OCI-LY7 (cell line): ENCODE data around the gene H6PD.

Experiments
- EZH2phosphoT487 ChIP-seq: fragments of 200-600 bp; sonication (generic); IDR thresholded peaks from 2 replicates; pipeline ENCODE4 v1.6.1; 2018; ENCODE audit warnings: low read depth, borderline replicate concordance, mild to moderate bottlenecking, mixed run types, antibody characterized with exemption, low read length, moderate library complexity, mixed read lengths
- TF ChIP-seq, protein P1 (sequence below): fragments of 200-600 bp; sonication (generic); conservative IDR thresholded peaks from 2 replicates; pipeline ENCODE4 v1.5.1; 2014; ENCODE audit warnings: mild to moderate bottlenecking, antibody characterized with exemption, low read length, moderate library complexity, mixed read lengths

DNA sequence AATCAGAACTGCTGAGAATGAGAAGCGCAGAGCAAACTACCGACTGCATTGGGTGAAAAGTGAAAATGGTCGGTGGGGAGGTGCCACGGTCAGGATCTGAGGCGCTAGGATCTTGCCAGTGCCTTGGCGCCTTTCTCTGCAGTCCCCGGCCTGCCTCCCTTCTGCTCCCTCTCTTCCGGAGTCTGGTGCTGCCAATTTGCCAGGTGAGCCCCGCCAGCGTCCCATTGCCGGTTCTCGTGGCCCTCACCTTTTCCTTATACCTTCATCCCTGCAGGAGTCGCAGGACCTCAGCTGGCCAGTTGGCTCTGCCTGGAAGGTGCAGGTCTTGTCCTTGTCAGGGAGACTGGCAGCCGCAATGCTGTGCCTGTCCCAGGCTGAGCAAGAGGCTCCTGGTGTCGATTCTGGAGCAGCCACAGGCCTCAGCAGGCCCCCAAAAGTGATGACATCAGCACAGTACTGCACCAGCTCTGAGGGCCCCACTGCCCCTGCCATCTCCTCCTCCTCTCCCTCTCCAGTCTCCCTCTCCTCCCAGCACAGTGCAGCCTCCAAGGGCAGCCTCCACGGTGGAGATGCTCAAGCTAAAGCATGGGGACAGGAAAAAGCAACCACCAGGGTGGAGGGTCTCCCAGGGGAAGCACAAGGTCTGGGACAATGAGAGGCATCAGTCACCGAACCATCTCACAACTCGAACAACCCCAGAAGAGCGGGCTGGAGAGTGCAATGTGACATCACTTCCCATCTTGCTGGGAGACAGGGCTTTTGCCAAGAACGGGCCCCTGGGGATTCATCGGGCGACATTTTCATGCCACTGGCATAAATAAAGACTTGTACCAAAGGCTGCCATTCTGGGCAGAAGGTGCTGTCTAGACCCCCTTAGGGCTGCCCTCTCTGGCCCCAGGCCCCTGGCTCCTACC, 37.1 kb upstream of the H6PD start:
- TF ChIP-seq, protein P1, sequence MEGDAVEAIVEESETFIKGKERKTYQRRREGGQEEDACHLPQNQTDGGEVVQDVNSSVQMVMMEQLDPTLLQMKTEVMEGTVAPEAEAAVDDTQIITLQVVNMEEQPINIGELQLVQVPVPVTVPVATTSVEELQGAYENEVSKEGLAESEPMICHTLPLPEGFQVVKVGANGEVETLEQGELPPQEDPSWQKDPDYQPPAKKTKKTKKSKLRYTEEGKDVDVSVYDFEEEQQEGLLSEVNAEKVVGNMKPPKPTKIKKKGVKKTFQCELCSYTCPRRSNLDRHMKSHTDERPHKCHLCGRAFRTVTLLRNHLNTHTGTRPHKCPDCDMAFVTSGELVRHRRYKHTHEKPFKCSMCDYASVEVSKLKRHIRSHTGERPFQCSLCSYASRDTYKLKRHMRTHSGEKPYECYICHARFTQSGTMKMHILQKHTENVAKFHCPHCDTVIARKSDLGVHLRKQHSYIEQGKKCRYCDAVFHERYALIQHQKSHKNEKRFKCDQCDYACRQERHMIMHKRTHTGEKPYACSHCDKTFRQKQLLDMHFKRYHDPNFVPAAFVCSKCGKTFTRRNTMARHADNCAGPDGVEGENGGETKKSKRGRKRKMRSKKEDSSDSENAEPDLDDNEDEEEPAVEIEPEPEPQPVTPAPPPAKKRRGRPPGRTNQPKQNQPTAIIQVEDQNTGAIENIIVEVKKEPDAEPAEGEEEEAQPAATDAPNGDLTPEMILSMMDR = no peak
- no peak for TF ChIP-seq EZH2phosphoT487
